PC-9 (cell line): ENCODE results near the gene FEZ2. TPM values are rescaled to one million over a fixed set of nuclear protein-coding genes. Genes with fewer than 3 reads are reported as not detected.

Experiments
- BruUV-seq: library from RNA; stranded (reverse); fragments of 400-500 nt; replicated peaks from 2 replicates; lab custom pipeline; 2021; lab: Mats Ljungman, UMichigan
- CTCF ChIA-PET: fragments of 300-600 bp; sonication (Branson Sonifier 250); formaldehyde crosslinking; loops from one replicate; lab custom pipeline; 2022; ENCODE audit warnings: antibody characterized with exemption; lab: Charles Lee
- POLR2A ChIA-PET: fragments of 300-600 bp; sonication (Branson Sonifier 250); formaldehyde crosslinking; loops from one replicate; lab custom pipeline; 2022; ENCODE audit warnings: antibody characterized with exemption; ENCODE audit not compliant: unreplicated experiment; lab: Charles Lee
- DNase-seq, 2 experiments: peaks; one replicate each; pipeline versions ENCODE4 v3.0.0 to v3.0.0-alpha.2; 2015 to 2022; ENCODE audit warnings: mixed read lengths in 1 of 2
- H2AFZ ChIP-seq: fragments of 200-600 bp; sonication (generic); 2 replicates; pipeline ENCODE4 v1.8.1; 2017; ENCODE audit warnings: antibody characterized with exemption
- H3F3A ChIP-seq: fragments of 200-600 bp; sonication (generic); 2 replicates; pipeline ENCODE4 v1.8.1; 2017; ENCODE audit warnings: antibody characterized with exemption, mild to moderate bottlenecking, low read depth; ENCODE audit not compliant: insufficient read depth
- H3K27ac ChIP-seq: fragments of 200-600 bp; sonication (generic); 2 replicates; pipeline ENCODE4 v1.6.1; 2016; ENCODE audit warnings: mixed run types
- H3K27me3 ChIP-seq: fragments of 200-600 bp; sonication (generic); 2 replicates; pipeline ENCODE4 v1.6.1; 2016; ENCODE audit warnings: low read depth, mixed run types; ENCODE audit not compliant: insufficient read depth
- H3K36me3 ChIP-seq: fragments of 200-600 bp; sonication (generic); 2 replicates; pipeline ENCODE4 v1.6.1; 2016; ENCODE audit warnings: low read depth, mixed run types
- H3K4me1 ChIP-seq: fragments of 200-600 bp; sonication (generic); replicated peaks from 2 replicates; pipeline ENCODE4 v1.6.1; 2016; ENCODE audit warnings: mixed run types; ENCODE audit not compliant: insufficient read depth
- H3K4me2 ChIP-seq: fragments of 200-600 bp; sonication (generic); 2 replicates; pipeline ENCODE4 v1.6.1; 2017; ENCODE audit warnings: mixed run types
- H3K4me3 ChIP-seq: fragments of 200-600 bp; sonication (generic); 2 replicates; pipeline ENCODE4 v1.6.1; 2016; ENCODE audit warnings: mixed run types
- H3K79me2 ChIP-seq: fragments of 200-600 bp; sonication (generic); 2 replicates; pipeline ENCODE4 v1.6.1; 2017; ENCODE audit warnings: low read depth, mixed run types
- H3K9me2 ChIP-seq: fragments of 200-600 bp; sonication (generic); 2 replicates; pipeline ENCODE4 v1.8.1; 2017; ENCODE audit warnings: mild to moderate bottlenecking; ENCODE audit not compliant: insufficient read depth
- H3K9me3 ChIP-seq: fragments of 200-600 bp; sonication (generic); 2 replicates; pipeline ENCODE4 v1.8.1; 2016; ENCODE audit warnings: low read depth; ENCODE audit not compliant: insufficient read depth
- H4K20me1 ChIP-seq: fragments of 200-600 bp; sonication (generic); 2 replicates; pipeline ENCODE4 v1.8.1; 2017; ENCODE audit not compliant: insufficient read depth
- CTCF ChIP-seq: fragments of 200-600 bp; sonication (generic); conservative IDR thresholded peaks from 2 replicates; pipeline ENCODE4 v1.6.1; 2017; ENCODE audit warnings: mixed run types, antibody characterized with exemption, mild to moderate bottlenecking, moderate library complexity
- EZH2 ChIP-seq: fragments of 200-600 bp; sonication (generic); IDR thresholded peaks from 2 replicates; pipeline ENCODE4 v1.8.0; 2017; ENCODE audit warnings: antibody characterized with exemption, low read depth
- intact Hi-C: fragments of 100-400 bp; cut with micrococcal nuclease; formaldehyde crosslinking; loops from one replicate; pipeline ENCODE4 v1.10.0; 2022; ENCODE audit not compliant: unreplicated experiment
- total RNA-seq: library from RNA; stranded (reverse); gene quantifications from 2 replicates; pipeline ENCODE4 v1.2.3, GENCODE V29; 2021

FEZ2 gene
- total RNA-seq, 1 experiment from 2014 or later = 33.9 TPM

GRCh38 chr2:36509075-36509474 is 88.9 kb downstream of the FEZ2 start:
- H3K9me2 ChIP-seq = no peaks in the 10 kb centered on the region
- H2AFZ ChIP-seq = no peak overlapping the region
- H3K9me3 ChIP-seq = no peaks in the 10 kb centered on the region
- ChIA-PET POLR2A (no interaction called here), CTCF (interaction anchor here (0.6 kb wide), 1 partner anchor 16 kb away, joined by 4 read pairs; no protein-coding TSS in a partner anchor)
- BruUV-seq = no TSS peak
- DNase-seq = no peak
- H3K4me3 ChIP-seq = no peak overlapping the region
- H3F3A ChIP-seq = no peaks in the 10 kb centered on the region; the same call in 1 of the 2 replicates
- intact Hi-C loops = loop anchor here (5.0 kb wide), 1 partner anchor 537 kb away; no protein-coding TSS in a partner anchor
- no peaks in the 10 kb centered on the region for H3K79me2 ChIP-seq
- no peak for TF ChIP-seq CTCF
- no peak for TF ChIP-seq EZH2
- H4K20me1 ChIP-seq = no peaks in the 10 kb centered on the region; the same call in 1 of the 2 replicates
- no peak overlapping the region for H3K27ac ChIP-seq
- no peaks in the 10 kb centered on the region for H3K27me3 ChIP-seq
- peaks cover 26% of the 10 kb centered on the region; the same call in 1 of the 2 replicates for H3K36me3 ChIP-seq
- H3K4me2 ChIP-seq = no peak overlapping the region
- no peaks in the 10 kb centered on the region for H3K4me1 ChIP-seq

- no peaks in the 10 kb centered on the region for H3K27me3 ChIP-seq
- no peak for TF ChIP-seq EZH2
- peak; percentile 87 for TF ChIP-seq CTCF
- H4K20me1 ChIP-seq = no peaks in the 10 kb centered on the region; the same call in 1 of the 2 replicates
- no peak overlapping the region for H2AFZ ChIP-seq
- BruUV-seq = no TSS peak
- no peaks in the 10 kb centered on the region for H3K79me2 ChIP-seq
- peaks cover 12% of the 10 kb centered on the region; the same call in 1 of the 2 replicates for H3K36me3 ChIP-seq
- H3K9me2 ChIP-seq = no peaks in the 10 kb centered on the region
- ChIA-PET CTCF (interaction anchor here (0.6 to 0.7 kb wide), 2 partner anchors 60 to 251 kb away, joined by 3 to 4 read pairs; no protein-coding TSS in a partner anchor), POLR2A (no interaction called here)
- no peak overlapping the region for H3K4me3 ChIP-seq
- DNase-seq = peak in 1 of 2 experiments; percentile 38
- no peaks in the 10 kb centered on the region; the same call in 1 of the 2 replicates for H3F3A ChIP-seq
- H3K4me1 ChIP-seq = no peaks in the 10 kb centered on the region
- H3K27ac ChIP-seq = no peak overlapping the region
- intact Hi-C loops = loop anchor here (1.0 to 5.0 kb wide), 3 partner anchors 47 to 535 kb away; partner anchors contain the start of gene CRIM1
- no peak overlapping the region for H3K4me2 ChIP-seq
- H3K9me3 ChIP-seq = no peaks in the 10 kb centered on the region
Measured at GRCh38 chr2:36507408-36507812, 90.6 kb downstream of the FEZ2 start.

Other genes with a start within 250 kb of the FEZ2 start
- 133 and 154 TPM in 2 replicates for gene CRIM1, start 242.4 kb downstream of the FEZ2 start, total RNA-seq
- gene VIT, start 98.5 kb upstream of the FEZ2 start, total RNA-seq = not detected in 2 replicates